Measurements from ENCODE around the gene CRYGS.
"Not testable (repeated sequence)": the region's sequence is repeated elsewhere in the genome, so short reads cannot be mapped to it uniquely, and the experiment has no call there.

Gene CRYGS

GRCh38 chr3:186544281-186544680 lies at the start of gene CRYGS:
CRYGS (minus strand) TSS chr3:186544380; CDS start chr3:186544326, 54 bp downstream.
- DNase-seq: no peak

- DNase-seq: no peak
Measured at GRCh38 chr3:186593862-186594261, 49.7 kb upstream of the CRYGS start.

- DNase-seq: no peak
Measured at GRCh38 chr3:186592682-186593081, 48.5 kb upstream of the CRYGS start.

GRCh38 chr3:186590580-186591295 lies 46.6 kb upstream of the CRYGS start:
- DNase-seq: no peak

GRCh38 chr3:186589856-186590579 lies 45.8 kb upstream of the CRYGS start:
- DNase-seq: no peak

- no peak for DNase-seq
Measured at GRCh38 chr3:186589121-186589520, 44.9 kb upstream of the CRYGS start.

- no peak for DNase-seq
Measured at GRCh38 chr3:186588632-186589031, 44.5 kb upstream of the CRYGS start.

- DNase-seq: no peak
Measured at GRCh38 chr3:186587183-186587582, 43.0 kb upstream of the CRYGS start.

- DNase-seq: not testable (repeated sequence)
Measured at GRCh38 chr3:186586245-186586644, 42.1 kb upstream of the CRYGS start.

- DNase-seq: no peak
Measured at GRCh38 chr3:186583831-186584230, 39.7 kb upstream of the CRYGS start.

- DNase-seq: no peak
Measured at GRCh38 chr3:186582541-186582940, 38.4 kb upstream of the CRYGS start.

GRCh38 chr3:186580785-186581184 lies 36.6 kb upstream of the CRYGS start:
- no peak for DNase-seq

GRCh38 chr3:186577521-186577920 lies 33.3 kb upstream of the CRYGS start:
- no peak for DNase-seq

GRCh38 chr3:186571644-186572013 lies 27.4 kb upstream of the CRYGS start:
- DNase-seq: no peak

GRCh38 chr3:186570941-186571643 lies 26.9 kb upstream of the CRYGS start:
- no peak for DNase-seq

- peak; percentile 99 for DNase-seq
Measured at GRCh38 chr3:186570096-186570940, 26.1 kb upstream of the CRYGS start, which contains the start of gene DNAJB11. DNAJB11 (plus strand) TSS chr3:186570720; CDS start chr3:186570898, 178 bp downstream.

GRCh38 chr3:186569779-186570095 lies 25.6 kb upstream of the CRYGS start:
- DNase-seq: no peak

- not testable (repeated sequence) for DNase-seq
Measured at GRCh38 chr3:186569361-186569760, 25.2 kb upstream of the CRYGS start.

- DNase-seq: peak; percentile 90
Measured at GRCh38 chr3:186567072-186567921, 23.1 kb upstream of the CRYGS start, which contains the start of gene TBCCD1. TBCCD1 (minus strand) TSS chr3:186567339; CDS start chr3:186564329, 3,010 bp downstream.

GRCh38 chr3:186566772-186567071 lies 22.5 kb upstream of the CRYGS start:
- no peak for DNase-seq

GRCh38 chr3:186564586-186564985 lies 20.4 kb upstream of the CRYGS start:
- no peak for DNase-seq

All from GDM1 (cell line).